Measurements from ENCODE around the gene ATP6V0C.

Gene ATP6V0C

DNA sequence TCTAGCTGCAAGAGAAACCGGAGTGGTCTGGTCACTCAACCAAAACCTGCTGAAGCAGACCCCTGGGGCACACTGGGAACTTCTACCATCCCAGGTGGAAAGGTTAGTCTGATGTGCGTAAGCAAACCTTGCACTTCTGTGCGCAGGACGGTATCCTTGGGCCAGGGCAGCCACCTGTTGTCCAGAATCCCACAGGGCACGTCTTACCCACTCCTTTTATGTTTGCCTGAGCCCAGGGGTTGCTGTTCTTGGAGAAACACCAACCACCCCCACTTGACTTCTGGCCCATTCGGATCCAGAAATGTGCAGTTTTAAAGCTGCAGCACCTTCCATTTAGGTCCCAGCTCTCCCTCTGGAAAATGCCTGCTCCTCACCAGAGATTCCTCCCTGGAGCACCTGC is 20.1 kb upstream of the ATP6V0C start:
- TF ChIP-seq ZNF274 (IDR thresholded peaks at IDR 0.05; ENCODE audit: low read depth, low read length): no peak
- no peak overlapping the region for H3K4me3 ChIP-seq (ENCODE audit: low read length)

DNA sequence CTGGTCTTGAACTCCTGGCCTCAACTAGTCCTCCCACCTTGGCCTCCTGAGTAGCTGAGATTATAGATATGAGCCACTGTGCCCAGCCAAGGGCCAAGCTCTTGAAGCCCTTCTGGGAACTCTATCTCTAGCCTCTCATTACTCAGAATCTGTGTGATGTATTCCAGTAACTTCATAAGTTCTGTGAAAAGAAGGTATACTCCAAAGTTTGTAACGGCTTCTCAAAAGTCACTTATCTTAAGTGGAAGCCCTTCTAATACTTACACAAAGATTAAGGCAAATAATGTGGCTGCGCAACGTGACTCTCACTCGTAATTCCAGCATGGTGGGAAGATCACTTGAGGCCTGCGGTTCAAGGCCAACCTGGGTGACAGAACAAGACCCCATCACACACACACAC is 19.1 kb upstream of the ATP6V0C start:
- H3K4me3 ChIP-seq (ENCODE audit: low read length): no peak overlapping the region
- no peak for TF ChIP-seq ZNF274 (IDR thresholded peaks at IDR 0.05; ENCODE audit: low read depth, low read length)

DNA sequence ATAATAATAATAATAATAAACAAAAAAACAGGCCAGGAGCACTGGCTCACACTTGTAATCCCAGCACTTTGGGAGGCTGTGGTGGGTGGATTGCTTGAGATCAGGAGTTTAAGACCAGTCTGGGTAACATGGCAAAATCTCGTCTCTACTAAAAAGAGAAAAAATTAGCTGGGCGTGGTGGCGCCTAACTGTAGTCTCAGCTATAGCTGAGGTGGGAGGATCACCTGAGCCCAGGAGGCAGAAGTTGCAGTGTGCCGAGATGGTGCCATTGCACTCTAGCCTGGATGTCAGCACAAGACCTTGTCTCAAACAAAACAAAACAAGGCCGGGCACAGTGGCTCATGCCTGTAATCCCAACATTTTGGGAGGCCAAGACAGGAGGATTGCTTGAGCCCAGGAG is 18.7 kb upstream of the ATP6V0C start:
- no peak overlapping the region for H3K4me3 ChIP-seq (ENCODE audit: low read length)
- no peak for TF ChIP-seq ZNF274 (IDR thresholded peaks at IDR 0.05; ENCODE audit: low read depth, low read length)

GRCh38 chr16:2496223-2497115 is 17.3 kb upstream of the ATP6V0C start:
- no peak overlapping the region for H3K4me3 ChIP-seq (ENCODE audit: low read length)
- no peak for TF ChIP-seq ZNF274 (IDR thresholded peaks at IDR 0.05; ENCODE audit: low read depth, low read length)

GRCh38 chr16:2497116-2497630 is 16.6 kb upstream of the ATP6V0C start:
- no peak overlapping the region for H3K4me3 ChIP-seq (ENCODE audit: low read length)
- no peak for TF ChIP-seq ZNF274 (IDR thresholded peaks at IDR 0.05; ENCODE audit: low read depth, low read length)

DNA sequence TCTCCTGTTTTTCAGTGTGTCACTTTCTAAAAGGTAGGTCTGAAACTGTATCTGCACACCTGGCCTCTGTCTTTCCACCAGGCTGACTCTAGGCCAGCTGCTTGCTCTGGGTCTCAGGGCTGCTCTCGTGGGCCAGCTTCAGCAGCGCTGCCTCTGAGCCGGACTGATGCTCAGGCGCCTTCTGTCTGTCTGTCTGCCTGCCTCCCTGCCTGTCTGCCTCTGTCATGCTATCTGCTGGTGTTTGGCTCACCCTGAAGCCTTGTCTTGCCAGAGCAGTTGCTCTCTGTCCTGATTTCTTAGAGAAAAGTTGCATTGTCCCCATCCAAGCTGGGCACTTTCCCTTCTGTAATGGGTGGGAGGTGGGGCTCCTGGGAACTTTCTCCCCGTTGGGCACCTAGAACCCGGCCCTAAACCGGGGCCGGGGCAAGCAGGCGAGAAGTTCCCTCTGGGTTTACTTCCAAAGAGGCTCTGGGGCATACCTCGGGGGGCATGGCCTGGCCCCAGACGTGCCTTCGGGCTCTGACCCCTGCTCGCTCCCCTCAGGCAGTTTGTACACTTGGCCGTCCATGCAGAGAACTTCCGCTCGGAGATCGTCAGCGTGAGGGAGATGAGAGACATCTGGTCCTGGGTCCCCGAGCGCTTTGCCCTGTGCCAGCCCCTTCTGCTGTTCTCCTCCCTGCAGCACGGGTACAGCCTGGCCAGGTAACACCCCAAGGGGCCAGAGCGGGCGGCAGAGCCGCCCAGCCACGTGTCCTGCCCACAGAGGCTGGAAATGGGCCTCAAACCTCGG is 15.9 kb upstream of the ATP6V0C start:
- TF ChIP-seq ZNF274 (IDR thresholded peaks at IDR 0.05; ENCODE audit: low read depth, low read length): no peak
- H3K4me3 ChIP-seq (ENCODE audit: low read length): no peak overlapping the region

GRCh38 chr16:2498531-2499253 is 15.1 kb upstream of the ATP6V0C start:
- no peak overlapping the region for H3K4me3 ChIP-seq (ENCODE audit: low read length)
- TF ChIP-seq ZNF274 (IDR thresholded peaks at IDR 0.05; ENCODE audit: low read depth, low read length): no peak

- no peak for TF ChIP-seq ZNF274 (IDR thresholded peaks at IDR 0.05; ENCODE audit: low read depth, low read length)
- no peak overlapping the region for H3K4me3 ChIP-seq (ENCODE audit: low read length)
Observed at GRCh38 chr16:2499454-2499853, 14.3 kb upstream of the ATP6V0C start.

DNA sequence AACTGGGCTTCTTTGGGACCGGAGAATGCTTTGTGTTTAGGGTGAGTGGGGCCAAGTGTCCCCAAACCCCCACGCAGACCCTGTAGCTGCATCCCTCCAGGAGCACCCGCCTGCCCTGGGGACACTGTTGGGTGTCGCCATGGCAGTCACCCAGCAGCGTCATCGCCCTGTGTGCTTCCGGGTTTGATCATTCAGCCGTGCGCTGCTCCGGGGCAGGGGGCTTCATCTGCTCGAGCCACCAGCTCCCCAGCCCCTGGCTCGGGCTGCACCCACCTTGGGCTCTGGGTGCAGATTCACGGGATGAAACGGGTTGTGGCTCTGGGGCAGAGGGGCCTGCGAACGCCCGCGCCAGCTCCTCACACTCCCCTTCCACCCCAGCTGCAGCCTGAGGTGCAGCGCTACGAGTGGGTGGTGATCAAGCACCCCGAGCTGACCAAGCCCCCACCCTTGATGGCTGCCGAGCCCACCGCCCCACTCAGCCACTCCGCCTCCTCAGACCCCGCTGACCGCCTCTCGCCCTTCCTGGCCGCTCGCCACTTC is 13.8 kb upstream of the ATP6V0C start:
- H3K4me3 ChIP-seq (ENCODE audit: low read length): no peak overlapping the region
- TF ChIP-seq ZNF274 (IDR thresholded peaks at IDR 0.05; ENCODE audit: low read depth, low read length): no peak

- no peak overlapping the region for H3K4me3 ChIP-seq (ENCODE audit: low read length)
- TF ChIP-seq ZNF274 (IDR thresholded peaks at IDR 0.05; ENCODE audit: low read depth, low read length): no peak
Observed at GRCh38 chr16:2500430-2500917, 13.3 kb upstream of the ATP6V0C start.

GRCh38 chr16:2500918-2501750 is 12.6 kb upstream of the ATP6V0C start:
- no peak overlapping the region for H3K4me3 ChIP-seq (ENCODE audit: low read length)
- TF ChIP-seq ZNF274 (IDR thresholded peaks at IDR 0.05; ENCODE audit: low read depth, low read length): no peak

DNA sequence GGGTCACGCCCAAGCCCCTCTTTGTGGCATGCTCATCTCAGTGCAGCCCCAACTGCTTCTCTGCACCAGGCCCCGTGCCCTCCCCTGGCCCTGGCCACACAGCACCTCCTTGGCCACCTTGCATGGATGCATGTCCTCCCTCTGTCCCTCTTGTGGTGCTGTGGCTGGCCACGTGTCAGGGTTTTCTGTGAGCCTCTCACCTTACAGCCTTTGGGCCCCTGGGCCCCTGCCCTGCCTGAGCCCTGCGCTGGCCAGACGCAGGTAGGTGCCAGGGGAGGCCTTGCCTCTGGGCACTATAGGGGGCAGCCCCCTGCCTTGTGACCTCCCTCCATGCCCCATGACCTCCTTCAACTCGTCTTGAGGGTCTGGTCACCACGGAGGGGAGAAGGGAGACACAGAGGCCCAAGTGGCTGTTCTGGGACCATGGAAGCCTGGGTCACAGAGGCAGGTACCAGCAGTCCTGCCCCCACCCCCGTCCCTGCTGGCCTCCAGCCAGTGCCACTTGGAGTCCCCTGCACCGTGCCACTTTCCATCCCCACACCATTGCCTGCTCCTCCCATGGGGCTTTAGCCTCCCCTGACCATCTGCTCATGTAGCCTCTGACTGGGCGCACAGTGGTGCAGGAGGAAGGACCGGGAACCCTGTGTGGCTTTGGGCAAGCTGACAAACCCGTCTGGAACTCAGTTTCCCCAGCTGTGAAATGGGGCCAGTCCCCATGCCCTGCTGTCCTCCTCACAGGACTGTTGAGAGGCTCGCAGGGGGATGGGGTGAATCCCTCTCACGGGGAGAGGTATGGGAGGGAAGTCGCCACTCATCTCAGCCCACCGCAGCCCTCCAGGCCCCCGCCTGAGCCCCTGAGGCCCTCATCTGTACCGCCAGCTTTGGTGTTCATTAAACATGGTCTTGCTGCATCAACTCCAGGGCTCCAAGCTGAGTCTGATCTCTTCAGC is 11.5 kb upstream of the ATP6V0C start:
- no peak overlapping the region for H3K4me3 ChIP-seq (ENCODE audit: low read length)

More for the DNA sequence above, 11.5 kb upstream of the ATP6V0C start:
- no peak for TF ChIP-seq ZNF274 (IDR thresholded peaks at IDR 0.05; ENCODE audit: low read depth, low read length)
